HepG2 (cell line): ENCODE data around the gene NINL. TPM values are rescaled to one million over a fixed set of nuclear protein-coding genes. Genes with fewer than 3 reads are reported as not detected.

Experiments used
- AHR ChIP-seq: IDR thresholded peaks from 2 replicates; pipeline ENCODE4 v1.6.1; 2018; ENCODE audit warnings: missing genetic modification reagents, missing compliant biosample characterization
- ATF1 ChIP-seq: IDR thresholded peaks from 2 replicates; pipeline ENCODE4 v1.6.1; 2016; ENCODE audit warnings: mild to moderate bottlenecking, control low read depth
- BRCA1 ChIP-seq: sonication (generic); formaldehyde crosslinking; IDR thresholded peaks from 2 replicates; pipeline ENCODE4 v1.4.0; 2020; ENCODE audit warnings: missing genetic modification reagents
- CBFB ChIP-seq: sonication (generic); formaldehyde crosslinking; IDR thresholded peaks from 2 replicates; pipeline ENCODE4 v1.4.0; 2020; ENCODE audit warnings: missing genetic modification reagents
- GABPA ChIP-seq, 2 experiments: IDR thresholded peaks; 2 replicates each; pipeline ENCODE4 v1.6.1; 2011 to 2016; ENCODE audit warnings: low read depth in 2 of 2, low read length in 1 of 2, missing biosample characterization in 1 of 2, missing genetic modification characterization in 1 of 2
- HNF4A ChIP-seq: sonication (generic); formaldehyde crosslinking; IDR thresholded peaks from 2 replicates; pipeline ENCODE4 v1.4.0; 2020; ENCODE audit warnings: missing genetic modification reagents
- KDM1A ChIP-seq: IDR thresholded peaks from 2 replicates; pipeline ENCODE4 v1.6.1; 2016; ENCODE audit warnings: missing compliant biosample characterization
- KDM5A ChIP-seq: fragments of 200-600 bp; sonication (generic); IDR thresholded peaks from 2 replicates; pipeline ENCODE4 v1.7.0; 2018; ENCODE audit warnings: antibody characterized with exemption, mild to moderate bottlenecking, low read length, borderline replicate concordance
- NFATC3 ChIP-seq: sonication (generic); formaldehyde crosslinking; IDR thresholded peaks from 2 replicates; pipeline ENCODE4 v1.5.1; 2020; ENCODE audit warnings: mild to moderate bottlenecking, missing genetic modification reagents
- SRF ChIP-seq: IDR thresholded peaks from 2 replicates; pipeline ENCODE4 v1.6.1; 2011; ENCODE audit warnings: mild to moderate bottlenecking, low read depth, low read length, moderate library complexity
- SRSF1 ChIP-seq: fragments of 200-400 bp; formaldehyde crosslinking; optimal IDR thresholded peaks from 2 replicates; pipeline ENCODE3; 2017; ENCODE audit warnings: mild to moderate bottlenecking, low read depth, low read length, moderate library complexity
- ZBTB21 ChIP-seq: sonication (generic); formaldehyde crosslinking; IDR thresholded peaks from 2 replicates; pipeline ENCODE4 v1.4.0; 2020; ENCODE audit warnings: missing genetic modification reagents
- ZIK1 ChIP-seq: sonication (generic); formaldehyde crosslinking; IDR thresholded peaks from 2 replicates; pipeline ENCODE4 v1.5.0; 2020; ENCODE audit warnings: mild to moderate bottlenecking, low read depth, missing genetic modification reagents, borderline replicate concordance
- ZNF224 ChIP-seq: sonication (generic); formaldehyde crosslinking; IDR thresholded peaks from 2 replicates; pipeline ENCODE4 v1.5.0; 2020; ENCODE audit warnings: mild to moderate bottlenecking, missing genetic modification reagents
- ZNF234 ChIP-seq: sonication (generic); formaldehyde crosslinking; conservative IDR thresholded peaks from 2 replicates; pipeline ENCODE4 v1.5.1; 2020; ENCODE audit warnings: mild to moderate bottlenecking, missing genetic modification reagents
- ZNF337 ChIP-seq: sonication (generic); formaldehyde crosslinking; IDR thresholded peaks from 2 replicates; pipeline ENCODE4 v1.5.1; 2020; ENCODE audit warnings: missing genetic modification reagents, low read depth, mild to moderate bottlenecking, borderline replicate concordance
- ZNF367 ChIP-seq: sonication (generic); formaldehyde crosslinking; IDR thresholded peaks from 2 replicates; pipeline ENCODE4 v1.4.0; 2020; ENCODE audit warnings: missing genetic modification reagents, borderline replicate concordance
- ZNF614 ChIP-seq: IDR thresholded peaks from 2 replicates; pipeline ENCODE4 v1.6.1; 2018; ENCODE audit warnings: missing biosample characterization, missing genetic modification reagents, inconsistent platforms, borderline replicate concordance
- ZNF713 ChIP-seq: sonication (generic); formaldehyde crosslinking; IDR thresholded peaks from 2 replicates; pipeline ENCODE4 v1.4.0; 2020; ENCODE audit warnings: mild to moderate bottlenecking, missing genetic modification reagents
- polyA plus RNA-seq, 8 experiments: library from polyadenylated mRNA; depleted of rRNA in 3 of 8; stranded (reverse) in 7 of 8; unstranded in 1 of 8; fragments of >200 nt; fragmentation: Illumina TruSeq in 4 of 8; extraction: Trizol in 4 of 8; gene quantifications; 2 replicates each; pipeline versions ENCODE4 v1.2.1 to v1.2.3, GENCODE V29; 2011 to 2016; ENCODE audit warnings: low read depth in 4 of 8, missing spikeins in 1 of 8, mixed read lengths in 1 of 8; ENCODE audit not compliant: insufficient read depth in 1 of 8
- total RNA-seq, 5 experiments: library from RNA; depleted of rRNA; stranded (reverse); fragments of >200 nt; fragmentation: Illumina TruSeq; extraction: Trizol; gene quantifications; 2 replicates each; pipeline ENCODE4 v1.2.3, GENCODE V29; 2016; ENCODE audit warnings: low read depth in 1 of 5
- TF ChIP-seq, protein P1 (sequence below): sonication (generic); formaldehyde crosslinking; IDR thresholded peaks from 2 replicates; pipeline ENCODE4 v1.4.0; 2020; ENCODE audit warnings: missing genetic modification reagents, borderline replicate concordance
- TF ChIP-seq, protein P2 (sequence below): sonication (generic); formaldehyde crosslinking; IDR thresholded peaks from 2 replicates; pipeline ENCODE4 v1.4.0; 2020; ENCODE audit warnings: missing genetic modification reagents
- TF ChIP-seq, protein P3 (sequence below), 2 experiments: sonication (generic) in 1 of 2; formaldehyde crosslinking in 1 of 2; IDR thresholded peaks; 2 replicates each; pipeline versions ENCODE4 v1.6.1 to v1.9.0; 2014 to 2022; ENCODE audit warnings: antibody characterized with exemption in 1 of 2, borderline replicate concordance in 1 of 2, inconsistent platforms in 1 of 2, low read depth in 1 of 2, missing genetic modification reagents in 1 of 2

Gene NINL
- total and polyA plus RNA-seq, 2 of the 13 experiments (the other 11 are each of a cell fraction or from before 2014, with no cell fraction given) = 32.3 to 34.3 TPM

DNA sequence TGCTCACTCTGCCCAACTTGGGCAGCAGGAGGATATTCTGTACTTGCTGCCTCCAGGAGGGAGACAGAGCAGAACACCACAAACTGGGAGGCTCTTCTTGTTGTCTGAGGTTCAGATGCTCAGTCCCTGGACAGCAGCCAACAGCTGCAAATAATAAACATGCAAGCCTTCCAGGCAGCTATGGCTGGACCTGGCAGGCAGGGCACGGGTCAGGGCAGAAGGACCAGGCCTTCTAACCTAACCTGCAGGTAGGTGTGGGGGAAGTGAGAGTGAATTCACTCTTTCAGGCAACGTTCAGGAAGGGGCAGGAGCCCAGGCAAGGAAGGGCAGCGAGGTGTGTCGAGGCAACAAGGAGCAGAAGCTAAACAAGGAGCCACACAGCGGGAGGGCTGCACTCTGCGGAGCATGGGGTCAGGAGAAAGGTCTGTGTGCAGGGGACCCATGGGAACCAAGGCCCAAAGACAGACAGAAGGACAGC lies 31.5 kb downstream of the NINL start (continued):
- TF ChIP-seq, protein P1, sequence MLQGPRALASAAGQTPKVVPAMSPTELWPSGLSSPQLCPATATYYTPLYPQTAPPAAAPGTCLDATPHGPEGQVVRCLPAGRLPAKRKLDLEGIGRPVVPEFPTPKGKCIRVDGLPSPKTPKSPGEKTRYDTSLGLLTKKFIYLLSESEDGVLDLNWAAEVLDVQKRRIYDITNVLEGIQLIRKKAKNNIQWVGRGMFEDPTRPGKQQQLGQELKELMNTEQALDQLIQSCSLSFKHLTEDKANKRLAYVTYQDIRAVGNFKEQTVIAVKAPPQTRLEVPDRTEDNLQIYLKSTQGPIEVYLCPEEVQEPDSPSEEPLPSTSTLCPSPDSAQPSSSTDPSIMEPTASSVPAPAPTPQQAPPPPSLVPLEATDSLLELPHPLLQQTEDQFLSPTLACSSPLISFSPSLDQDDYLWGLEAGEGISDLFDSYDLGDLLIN (CRISPR knock-in tag) = no peak
- TF ChIP-seq, protein P2, sequence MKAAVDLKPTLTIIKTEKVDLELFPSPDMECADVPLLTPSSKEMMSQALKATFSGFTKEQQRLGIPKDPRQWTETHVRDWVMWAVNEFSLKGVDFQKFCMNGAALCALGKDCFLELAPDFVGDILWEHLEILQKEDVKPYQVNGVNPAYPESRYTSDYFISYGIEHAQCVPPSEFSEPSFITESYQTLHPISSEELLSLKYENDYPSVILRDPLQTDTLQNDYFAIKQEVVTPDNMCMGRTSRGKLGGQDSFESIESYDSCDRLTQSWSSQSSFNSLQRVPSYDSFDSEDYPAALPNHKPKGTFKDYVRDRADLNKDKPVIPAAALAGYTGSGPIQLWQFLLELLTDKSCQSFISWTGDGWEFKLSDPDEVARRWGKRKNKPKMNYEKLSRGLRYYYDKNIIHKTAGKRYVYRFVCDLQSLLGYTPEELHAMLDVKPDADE (CRISPR knock-in tag) = no peak
- TF ChIP-seq ZNF337 (no peak), ZNF713 (no peak), ZIK1 (CRISPR knock-in tag) (no peak), NFATC3 (CRISPR knock-in tag) (no peak), ZNF614 (no peak), ZNF234 (no peak), SRF (no peak), CBFB (CRISPR knock-in tag) (no peak), KDM1A (CRISPR knock-in tag) (no peak), GABPA (IDR thresholded peaks at IDR 0.05; ENCODE audit: low read depth, low read length) (no peak), GABPA (CRISPR knock-in tag; IDR thresholded peaks at IDR 0.05; ENCODE audit: low read depth) (no peak), KDM5A (no peak), ATF1 (CRISPR knock-in tag) (no peak), SRSF1 (no peak), AHR (no peak), ZNF367 (no peak), HNF4A (CRISPR knock-in tag) (no peak), ZBTB21 (CRISPR knock-in tag) (no peak), BRCA1 (CRISPR knock-in tag) (no peak), ZNF224 (CRISPR knock-in tag) (no peak)
- TF ChIP-seq, protein P3, sequence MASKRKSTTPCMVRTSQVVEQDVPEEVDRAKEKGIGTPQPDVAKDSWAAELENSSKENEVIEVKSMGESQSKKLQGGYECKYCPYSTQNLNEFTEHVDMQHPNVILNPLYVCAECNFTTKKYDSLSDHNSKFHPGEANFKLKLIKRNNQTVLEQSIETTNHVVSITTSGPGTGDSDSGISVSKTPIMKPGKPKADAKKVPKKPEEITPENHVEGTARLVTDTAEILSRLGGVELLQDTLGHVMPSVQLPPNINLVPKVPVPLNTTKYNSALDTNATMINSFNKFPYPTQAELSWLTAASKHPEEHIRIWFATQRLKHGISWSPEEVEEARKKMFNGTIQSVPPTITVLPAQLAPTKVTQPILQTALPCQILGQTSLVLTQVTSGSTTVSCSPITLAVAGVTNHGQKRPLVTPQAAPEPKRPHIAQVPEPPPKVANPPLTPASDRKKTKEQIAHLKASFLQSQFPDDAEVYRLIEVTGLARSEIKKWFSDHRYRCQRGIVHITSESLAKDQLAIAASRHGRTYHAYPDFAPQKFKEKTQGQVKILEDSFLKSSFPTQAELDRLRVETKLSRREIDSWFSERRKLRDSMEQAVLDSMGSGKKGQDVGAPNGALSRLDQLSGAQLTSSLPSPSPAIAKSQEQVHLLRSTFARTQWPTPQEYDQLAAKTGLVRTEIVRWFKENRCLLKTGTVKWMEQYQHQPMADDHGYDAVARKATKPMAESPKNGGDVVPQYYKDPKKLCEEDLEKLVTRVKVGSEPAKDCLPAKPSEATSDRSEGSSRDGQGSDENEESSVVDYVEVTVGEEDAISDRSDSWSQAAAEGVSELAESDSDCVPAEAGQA (IDR thresholded peaks at IDR 0.05; ENCODE audit: low read depth) = no peak
- TF ChIP-seq, protein P3 (CRISPR knock-in tag; IDR thresholded peaks at IDR 0.05; ENCODE audit: borderline replicate concordance) = no peak
